AG09309 (cell line): ENCODE data around the gene RALGPS1.

ENCODE experiments used
- DNase-seq: peaks from one replicate; pipeline ENCODE4 v3.0.0-alpha.2; 2010; ENCODE audit warnings: low read depth
- H3K4me3 ChIP-seq: 2 replicates; pipeline ENCODE4 v1.5.1; 2011; ENCODE audit warnings: mild to moderate bottlenecking, low read depth, low read length, moderate library complexity; ENCODE audit not compliant: control insufficient read depth
- TF ChIP-seq, protein P1 (sequence below): IDR thresholded peaks from 2 replicates; pipeline ENCODE4 v1.5.1; 2011; ENCODE audit warnings: mild to moderate bottlenecking, low read depth, low read length, inconsistent platforms; ENCODE audit not compliant: insufficient read depth, control insufficient read depth; ENCODE audit errors: missing control alignments

Gene RALGPS1

DNA sequence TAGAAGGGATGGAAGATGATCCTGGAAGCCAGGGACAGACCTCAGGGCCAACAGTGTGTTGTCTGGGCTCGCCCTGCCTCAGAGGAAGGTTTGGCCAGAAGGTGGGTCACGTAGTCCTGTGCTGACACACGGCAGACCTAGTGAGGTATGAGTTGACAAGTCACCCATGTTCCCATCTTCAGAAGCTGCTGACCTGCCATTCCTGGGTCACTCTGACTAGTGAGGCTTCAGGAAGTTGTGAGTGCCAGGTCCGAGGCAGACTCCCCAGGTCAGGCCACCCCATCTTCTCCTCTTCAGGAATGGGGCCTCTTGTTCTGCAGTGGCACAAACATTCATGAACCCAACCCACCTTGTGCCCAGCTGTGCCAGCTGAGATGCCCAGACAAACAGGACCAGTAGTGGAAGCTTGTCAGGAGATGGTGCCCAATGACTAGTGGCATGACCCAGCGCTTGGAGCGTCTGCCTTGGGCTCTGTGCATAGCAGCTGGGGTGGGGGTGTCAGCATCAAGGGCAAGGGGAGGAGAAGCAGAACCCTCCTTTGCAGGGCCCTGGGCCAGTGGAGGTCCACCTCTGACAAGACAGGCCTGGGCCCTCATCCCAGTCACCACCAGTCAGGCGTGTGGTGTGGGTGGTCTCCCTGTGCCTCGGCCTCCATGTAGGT is 224.6 kb downstream of the RALGPS1 start:
- no peak for DNase-seq
- H3K4me3 ChIP-seq, result no peak overlapping the region
- TF ChIP-seq, protein P1, sequence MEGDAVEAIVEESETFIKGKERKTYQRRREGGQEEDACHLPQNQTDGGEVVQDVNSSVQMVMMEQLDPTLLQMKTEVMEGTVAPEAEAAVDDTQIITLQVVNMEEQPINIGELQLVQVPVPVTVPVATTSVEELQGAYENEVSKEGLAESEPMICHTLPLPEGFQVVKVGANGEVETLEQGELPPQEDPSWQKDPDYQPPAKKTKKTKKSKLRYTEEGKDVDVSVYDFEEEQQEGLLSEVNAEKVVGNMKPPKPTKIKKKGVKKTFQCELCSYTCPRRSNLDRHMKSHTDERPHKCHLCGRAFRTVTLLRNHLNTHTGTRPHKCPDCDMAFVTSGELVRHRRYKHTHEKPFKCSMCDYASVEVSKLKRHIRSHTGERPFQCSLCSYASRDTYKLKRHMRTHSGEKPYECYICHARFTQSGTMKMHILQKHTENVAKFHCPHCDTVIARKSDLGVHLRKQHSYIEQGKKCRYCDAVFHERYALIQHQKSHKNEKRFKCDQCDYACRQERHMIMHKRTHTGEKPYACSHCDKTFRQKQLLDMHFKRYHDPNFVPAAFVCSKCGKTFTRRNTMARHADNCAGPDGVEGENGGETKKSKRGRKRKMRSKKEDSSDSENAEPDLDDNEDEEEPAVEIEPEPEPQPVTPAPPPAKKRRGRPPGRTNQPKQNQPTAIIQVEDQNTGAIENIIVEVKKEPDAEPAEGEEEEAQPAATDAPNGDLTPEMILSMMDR, result no peak

DNA sequence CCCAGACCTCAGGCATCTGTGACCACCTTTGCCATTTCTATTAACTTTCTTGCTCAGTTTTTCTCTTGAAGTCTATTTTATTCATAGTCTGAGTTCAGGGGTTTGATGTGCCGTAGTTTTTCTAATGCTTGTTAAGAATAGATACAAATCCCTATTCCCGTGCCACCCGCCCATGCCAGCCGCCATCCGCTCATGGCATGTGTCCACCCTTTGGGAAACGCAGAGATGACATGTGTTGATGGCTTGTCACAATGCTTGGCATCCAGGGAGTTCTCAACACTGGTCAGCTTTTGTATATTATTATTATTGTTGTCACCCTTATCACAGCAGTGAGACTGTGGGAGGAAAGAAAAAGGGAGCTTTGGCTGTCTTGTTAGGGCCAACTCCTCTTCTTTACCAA is 225.2 kb downstream of the RALGPS1 start:
- TF ChIP-seq, protein P1, result no peak
- DNase-seq, result no peak
- no peak overlapping the region for H3K4me3 ChIP-seq

DNA sequence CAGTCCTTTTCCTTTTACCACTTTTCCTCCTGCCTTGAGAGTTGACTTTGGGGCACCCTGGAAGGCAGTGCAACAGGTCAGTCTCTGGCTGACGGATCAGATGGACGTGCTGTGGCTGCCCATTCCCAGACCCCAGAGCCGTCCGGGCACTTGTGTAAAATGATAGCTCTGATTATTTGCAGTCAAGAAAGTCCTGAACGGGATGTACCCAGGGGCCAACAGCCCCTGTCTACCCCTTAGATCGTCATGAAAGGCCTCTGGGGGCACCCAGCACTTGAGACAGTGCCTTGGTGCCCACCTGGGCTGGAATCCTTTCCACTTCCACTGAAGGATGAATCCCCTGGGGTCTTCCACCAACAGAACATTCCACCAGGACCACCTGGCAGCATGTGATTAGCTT is 225.6 kb downstream of the RALGPS1 start:
- DNase-seq, result no peak
- TF ChIP-seq, protein P1, result no peak
- no peak overlapping the region for H3K4me3 ChIP-seq

DNA sequence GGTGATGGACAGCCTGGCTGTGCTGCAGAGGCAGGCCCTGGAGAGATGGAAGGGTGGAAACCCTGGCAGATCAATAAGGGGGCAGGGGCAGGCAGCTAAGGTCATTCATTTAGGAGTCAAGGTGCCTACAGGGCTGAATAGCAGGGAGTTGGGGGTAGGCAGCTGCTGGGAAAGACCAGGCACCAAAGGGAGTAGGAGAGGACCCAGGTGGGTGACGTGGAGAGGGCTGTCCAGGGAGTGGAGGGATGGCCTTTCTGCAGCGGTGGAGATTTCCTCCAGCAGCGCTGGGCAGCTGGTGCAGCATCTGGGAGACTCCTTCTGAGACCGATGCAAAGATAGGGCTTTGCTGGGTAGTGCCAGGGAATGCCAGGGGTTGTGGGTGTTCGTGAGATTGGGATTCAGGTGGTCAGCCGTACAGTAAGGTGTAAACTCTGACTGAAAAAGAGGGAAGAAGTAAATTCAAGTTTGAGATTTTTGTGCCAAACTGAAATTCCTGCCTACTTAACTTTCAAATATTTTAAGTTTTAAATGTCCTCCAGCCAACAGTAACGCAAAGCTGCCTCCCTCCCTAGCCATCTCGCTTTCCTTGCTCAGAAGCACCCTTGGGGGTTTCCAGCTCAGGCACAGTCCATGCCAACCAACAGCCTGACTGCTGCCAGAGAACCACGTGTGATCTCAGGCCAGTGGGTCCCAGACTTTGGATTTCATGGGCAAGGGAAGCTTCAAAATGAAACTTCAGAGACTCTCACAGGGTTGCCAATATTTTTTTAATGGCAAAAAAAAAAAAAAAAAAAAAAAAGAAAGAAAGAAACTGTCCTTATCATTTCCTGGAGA is 226.5 kb downstream of the RALGPS1 start:
- TF ChIP-seq, protein P1, result no peak
- H3K4me3 ChIP-seq, result no peak overlapping the region
- DNase-seq, result no peak

DNA sequence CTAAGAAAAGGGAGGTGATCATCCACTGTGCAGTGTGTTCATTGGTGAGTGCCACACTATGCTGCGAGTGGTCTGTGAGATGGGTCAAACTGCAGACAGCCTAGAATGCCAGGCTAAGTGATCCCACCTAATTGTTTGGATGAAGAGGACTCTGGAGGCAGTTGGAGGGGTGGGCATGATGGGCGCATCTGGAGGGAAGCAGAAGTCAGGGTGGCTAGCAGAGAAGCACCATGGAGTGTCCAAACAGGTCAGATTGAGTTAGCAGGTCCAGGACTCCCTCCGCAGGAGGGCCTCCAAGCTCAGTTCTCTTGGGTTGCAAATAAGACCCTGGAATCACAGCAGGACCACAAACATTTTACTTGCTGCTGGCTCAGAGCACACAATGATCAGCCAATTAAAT is 227.7 kb downstream of the RALGPS1 start:
- DNase-seq, result no peak
- TF ChIP-seq, protein P1, result no peak
- no peak overlapping the region for H3K4me3 ChIP-seq

DNA sequence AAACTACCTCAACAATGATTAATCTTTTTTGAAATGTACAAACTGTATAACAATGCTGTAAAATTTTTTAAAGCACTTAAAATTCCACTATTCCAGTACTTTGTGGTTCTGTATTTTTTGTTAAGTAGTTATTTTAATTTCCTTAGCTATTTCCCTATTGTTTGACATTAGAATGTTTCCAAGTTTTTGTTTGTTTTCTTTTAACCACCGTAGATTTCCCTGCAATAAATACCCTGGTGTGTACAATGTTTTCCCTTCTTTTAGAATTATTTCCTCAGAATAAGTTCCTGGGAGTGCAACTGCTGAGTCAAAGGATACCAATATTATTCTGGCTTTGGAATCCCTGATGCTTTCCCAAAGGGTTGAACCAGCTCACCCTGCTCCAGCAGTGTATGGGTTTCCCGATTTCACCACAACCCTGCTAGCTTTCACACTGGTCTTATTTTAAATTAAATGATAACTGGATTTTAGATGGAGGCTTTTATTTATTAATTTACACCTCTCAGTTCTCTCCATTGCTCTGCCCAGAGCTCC is 228.4 kb downstream of the RALGPS1 start:
- DNase-seq, result no peak
- TF ChIP-seq, protein P1, result no peak
- no peak overlapping the region for H3K4me3 ChIP-seq
